PC-3 (cell line): ENCODE data around the gene OR56A1.

Experiments used
- EZH2 ChIP-seq: fragments of 300-600 bp; sonication (generic); IDR thresholded peaks from one replicate; pipeline ENCODE4 v1.6.1; 2017; ENCODE audit warnings: antibody characterized with exemption, mild to moderate bottlenecking, low read length; ENCODE audit not compliant: unreplicated experiment
- TF ChIP-seq, protein P1 (sequence below): fragments of 300-600 bp; sonication (generic); conservative IDR thresholded peaks from 2 replicates; pipeline ENCODE4 v1.5.1; 2017; ENCODE audit warnings: antibody characterized with exemption, low read depth, mild to moderate bottlenecking, low read length

GRCh38 chr11:5989203-5989602 lies 41.4 kb downstream of the OR56A1 start:
- TF ChIP-seq, protein P1, sequence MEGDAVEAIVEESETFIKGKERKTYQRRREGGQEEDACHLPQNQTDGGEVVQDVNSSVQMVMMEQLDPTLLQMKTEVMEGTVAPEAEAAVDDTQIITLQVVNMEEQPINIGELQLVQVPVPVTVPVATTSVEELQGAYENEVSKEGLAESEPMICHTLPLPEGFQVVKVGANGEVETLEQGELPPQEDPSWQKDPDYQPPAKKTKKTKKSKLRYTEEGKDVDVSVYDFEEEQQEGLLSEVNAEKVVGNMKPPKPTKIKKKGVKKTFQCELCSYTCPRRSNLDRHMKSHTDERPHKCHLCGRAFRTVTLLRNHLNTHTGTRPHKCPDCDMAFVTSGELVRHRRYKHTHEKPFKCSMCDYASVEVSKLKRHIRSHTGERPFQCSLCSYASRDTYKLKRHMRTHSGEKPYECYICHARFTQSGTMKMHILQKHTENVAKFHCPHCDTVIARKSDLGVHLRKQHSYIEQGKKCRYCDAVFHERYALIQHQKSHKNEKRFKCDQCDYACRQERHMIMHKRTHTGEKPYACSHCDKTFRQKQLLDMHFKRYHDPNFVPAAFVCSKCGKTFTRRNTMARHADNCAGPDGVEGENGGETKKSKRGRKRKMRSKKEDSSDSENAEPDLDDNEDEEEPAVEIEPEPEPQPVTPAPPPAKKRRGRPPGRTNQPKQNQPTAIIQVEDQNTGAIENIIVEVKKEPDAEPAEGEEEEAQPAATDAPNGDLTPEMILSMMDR, result no peak
- no peak for TF ChIP-seq EZH2
